CD4-positive, alpha-beta T cell treated with Interleukin-2 at 100 ng/mL for 4 hours (primary cell): ENCODE measurements around the gene CROCC.

ENCODE experiments used
- DNase-seq: peaks from one replicate; pipeline ENCODE4 v3.0.0-alpha.2; 2020; ENCODE audit warnings: low spot score

The CROCC gene

GRCh38 chr1:17011439-17012307, 89.9 kb downstream of the CROCC start, which contains the start of gene ATP13A2:
ATP13A2 (minus strand) TSS chr1:17011928; CDS start chr1:17011738, 190 bp downstream.
- peak; percentile 76 for DNase-seq

GRCh38 chr1:17012775-17013490, 91.2 kb downstream of the CROCC start:
- DNase-seq: no peak

GRCh38 chr1:17013491-17014320, 92.0 kb downstream of the CROCC start:
- DNase-seq: no peak

GRCh38 chr1:17014671-17015567, 93.2 kb downstream of the CROCC start:
- no peak for DNase-seq

- DNase-seq: no peak
Observed at GRCh38 chr1:17016317-17016661, 94.6 kb downstream of the CROCC start.

- no peak for DNase-seq
Observed at GRCh38 chr1:17017435-17017834, 95.7 kb downstream of the CROCC start.

- no peak for DNase-seq
Observed at GRCh38 chr1:17018849-17019248, 97.1 kb downstream of the CROCC start.

GRCh38 chr1:17020502-17020901, 98.8 kb downstream of the CROCC start:
- no peak for DNase-seq

GRCh38 chr1:17021896-17022295, 100.2 kb downstream of the CROCC start:
- no peak for DNase-seq
